ENCODE data around the gene TEAD1. TPM values are rescaled to one million over a fixed set of nuclear protein-coding genes. Genes with fewer than 3 reads are reported as not detected.

The TEAD1 gene
- total RNA-seq, 1 experiment from 2014 or later, result 83.2 TPM

DNA sequence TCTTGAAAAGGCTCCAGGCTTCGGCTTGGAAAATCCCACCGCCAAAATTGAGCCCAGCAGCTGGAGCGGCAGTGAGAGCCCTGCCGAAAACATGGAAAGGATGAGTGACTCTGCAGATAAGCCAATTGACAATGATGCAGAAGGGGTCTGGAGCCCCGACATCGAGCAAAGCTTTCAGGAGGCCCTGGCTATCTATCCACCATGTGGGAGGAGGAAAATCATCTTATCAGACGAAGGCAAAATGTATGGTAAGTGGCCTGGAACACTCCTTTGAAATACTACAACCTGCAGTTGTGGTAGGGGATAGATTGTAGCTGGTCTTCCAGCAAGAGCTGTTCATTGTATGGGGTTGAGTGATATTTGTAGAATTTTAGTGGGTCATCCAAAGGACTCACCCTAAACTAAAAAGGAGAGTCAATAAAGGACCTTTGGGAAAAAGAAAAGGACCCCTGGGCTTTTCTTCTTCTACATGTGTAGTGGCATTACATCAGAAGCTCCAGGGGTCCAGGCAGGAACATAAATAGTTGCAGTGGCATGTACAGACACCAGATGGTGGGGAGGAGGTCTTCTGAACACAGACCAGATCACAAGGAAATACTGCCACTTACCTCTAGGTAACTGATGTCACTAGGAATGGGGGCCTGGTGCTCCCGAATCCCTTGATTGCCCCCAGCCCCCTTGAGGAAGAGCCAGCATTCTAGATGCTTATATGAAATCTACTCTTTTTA lies 90.1 kb downstream of the TEAD1 start:
- DNase-seq (ENCODE audit: low read depth), result no peak

DNA sequence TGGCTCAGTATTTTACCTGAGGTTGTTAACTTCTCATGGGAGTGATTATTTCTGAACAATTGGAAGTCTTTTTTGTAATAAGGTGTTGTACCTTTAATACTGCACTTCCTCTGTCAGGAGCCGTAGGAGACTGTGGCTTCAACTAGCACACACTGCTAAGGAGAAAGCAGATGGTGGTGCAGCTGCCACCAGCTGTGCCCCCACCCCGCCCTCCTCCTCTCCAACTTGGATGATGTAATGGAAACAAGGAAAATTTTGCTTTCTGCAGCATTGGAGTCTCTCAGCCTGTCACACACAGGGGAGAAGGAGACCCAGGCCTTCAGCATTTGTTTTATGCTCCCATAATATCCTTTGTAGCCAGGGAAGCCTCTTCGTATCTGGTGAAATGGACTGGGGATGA lies 91.2 kb downstream of the TEAD1 start:
- DNase-seq (ENCODE audit: low read depth), result no peak

DNA sequence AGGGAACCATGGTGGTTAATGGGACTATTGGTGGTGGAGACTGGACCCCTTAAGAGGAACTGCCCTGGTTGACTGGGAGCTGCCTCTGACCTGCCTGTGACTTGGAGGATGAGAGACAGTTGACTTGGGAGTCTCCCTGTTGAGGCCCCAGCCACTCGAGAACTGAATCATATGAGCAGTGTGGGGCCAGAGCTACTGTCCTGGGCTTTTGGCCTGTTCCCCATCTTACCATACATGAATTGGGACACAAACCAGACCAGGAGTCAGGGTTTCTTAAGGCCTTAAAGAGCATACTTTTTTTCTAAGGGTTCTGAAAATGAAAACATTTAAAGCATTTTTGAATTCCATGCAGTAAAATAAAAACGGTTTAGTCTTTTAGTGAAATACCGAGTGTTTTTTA lies 92.8 kb downstream of the TEAD1 start:
- no peak for DNase-seq (ENCODE audit: low read depth)

DNA sequence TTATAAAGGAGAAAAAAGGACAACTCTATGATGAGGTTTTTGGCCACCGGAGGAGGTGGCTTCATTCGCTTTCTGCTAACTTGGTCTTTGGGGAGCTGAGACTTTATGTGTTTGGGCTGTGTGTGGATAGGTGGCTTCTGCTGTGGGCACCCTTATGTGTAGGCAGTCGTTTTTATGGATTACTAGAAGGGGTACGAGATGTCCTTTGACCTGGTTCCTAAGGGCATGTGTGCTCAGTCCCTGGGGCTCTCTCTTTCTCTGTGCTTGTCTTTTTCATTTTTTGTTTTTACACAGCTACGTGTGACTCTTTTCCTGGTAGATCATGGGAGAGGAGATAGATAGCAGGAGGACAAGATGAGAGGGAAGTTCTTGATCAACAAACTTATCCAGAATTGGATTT lies 93.4 kb downstream of the TEAD1 start:
- no peak for DNase-seq (ENCODE audit: low read depth)

DNA sequence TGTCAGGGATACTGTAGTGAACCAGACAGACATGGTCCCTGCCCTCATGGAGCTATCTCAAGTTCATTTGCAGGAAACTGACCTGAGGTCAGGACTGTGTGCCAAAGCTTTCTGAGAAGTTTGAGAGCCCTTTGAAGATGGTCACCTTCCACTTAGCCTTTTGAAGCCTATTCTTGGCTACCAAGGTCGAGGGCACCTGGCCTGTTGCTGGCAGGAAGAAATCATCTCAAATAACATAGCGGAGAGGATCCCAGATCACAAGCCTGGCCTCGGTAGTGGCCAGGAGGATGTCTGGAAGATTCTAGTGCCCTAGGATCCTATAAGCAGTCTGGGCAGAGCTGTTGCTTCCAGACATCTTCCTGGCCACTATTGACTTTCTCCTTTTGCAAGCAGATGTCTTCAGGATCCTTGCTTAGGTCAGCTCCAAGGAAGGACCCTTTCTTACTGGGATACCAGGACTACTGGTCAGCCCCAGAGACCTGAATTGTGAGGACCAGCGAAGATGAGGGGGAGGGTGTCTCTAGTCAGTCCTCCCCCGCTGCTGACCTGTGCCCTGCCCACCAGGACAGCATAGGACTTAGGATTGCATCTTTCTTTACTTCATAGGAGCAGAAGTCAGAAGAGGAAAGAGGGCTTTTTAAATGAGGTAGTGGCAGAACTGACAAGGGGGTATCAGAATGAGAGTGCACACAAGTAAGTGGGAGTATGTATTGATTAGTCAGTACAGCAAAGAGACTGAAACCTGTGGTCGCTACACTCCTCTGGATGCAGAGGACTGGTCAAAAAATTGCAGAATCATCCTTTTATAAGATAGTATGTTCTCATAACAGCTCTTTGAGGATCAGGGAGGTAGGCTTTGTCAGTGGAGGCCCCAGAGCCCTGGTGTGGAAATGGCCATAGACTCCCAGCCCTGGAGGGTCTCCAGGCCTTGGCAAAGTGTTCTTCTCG lies 94.8 kb downstream of the TEAD1 start:
- DNase-seq (ENCODE audit: low read depth), result no peak

DNA sequence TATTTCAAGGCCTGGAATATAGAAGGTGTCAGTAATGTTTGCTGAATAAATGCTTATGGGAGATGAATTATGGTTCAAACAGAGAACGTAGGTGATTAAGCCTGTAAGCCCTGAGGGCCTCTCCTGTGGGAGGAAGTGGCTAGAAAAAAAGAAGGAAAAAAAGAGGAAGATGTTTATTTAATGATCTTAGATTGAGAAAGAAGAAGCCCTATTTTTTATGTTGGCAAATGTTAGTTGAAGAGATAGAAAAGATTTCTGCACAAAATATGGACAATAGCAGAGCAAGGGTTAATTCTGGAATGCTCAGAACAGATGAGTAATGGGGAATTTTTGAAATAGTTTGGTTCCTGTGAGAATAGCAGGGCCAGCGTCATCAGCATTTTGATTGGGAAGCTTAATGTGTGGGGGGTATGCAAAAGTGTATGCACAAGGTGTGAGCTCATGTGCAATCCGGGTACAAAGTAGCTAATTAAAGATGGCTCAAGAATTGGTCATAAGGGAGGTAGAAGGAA lies 95.7 kb downstream of the TEAD1 start:
- DNase-seq (ENCODE audit: low read depth), result peak; percentile 91

DNA sequence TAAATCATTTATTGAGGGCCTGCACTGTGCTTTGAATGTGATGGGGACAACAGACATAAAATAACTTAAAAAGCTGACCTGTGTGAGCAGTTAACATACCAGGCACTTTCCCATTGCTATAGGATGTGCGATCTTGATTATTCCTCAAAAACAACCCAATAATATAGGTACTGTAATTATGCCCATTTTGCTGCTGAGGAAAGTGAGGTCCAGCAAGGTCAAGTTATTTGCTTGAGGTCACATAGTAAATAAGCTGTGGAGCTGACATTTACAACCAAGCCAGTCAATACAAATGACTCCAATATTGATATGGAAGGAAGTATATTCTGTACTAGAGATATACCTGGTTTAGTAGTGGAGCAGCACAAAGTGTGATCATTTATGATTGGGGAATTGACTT lies 96.2 kb downstream of the TEAD1 start:
- no peak for DNase-seq (ENCODE audit: low read depth)

DNA sequence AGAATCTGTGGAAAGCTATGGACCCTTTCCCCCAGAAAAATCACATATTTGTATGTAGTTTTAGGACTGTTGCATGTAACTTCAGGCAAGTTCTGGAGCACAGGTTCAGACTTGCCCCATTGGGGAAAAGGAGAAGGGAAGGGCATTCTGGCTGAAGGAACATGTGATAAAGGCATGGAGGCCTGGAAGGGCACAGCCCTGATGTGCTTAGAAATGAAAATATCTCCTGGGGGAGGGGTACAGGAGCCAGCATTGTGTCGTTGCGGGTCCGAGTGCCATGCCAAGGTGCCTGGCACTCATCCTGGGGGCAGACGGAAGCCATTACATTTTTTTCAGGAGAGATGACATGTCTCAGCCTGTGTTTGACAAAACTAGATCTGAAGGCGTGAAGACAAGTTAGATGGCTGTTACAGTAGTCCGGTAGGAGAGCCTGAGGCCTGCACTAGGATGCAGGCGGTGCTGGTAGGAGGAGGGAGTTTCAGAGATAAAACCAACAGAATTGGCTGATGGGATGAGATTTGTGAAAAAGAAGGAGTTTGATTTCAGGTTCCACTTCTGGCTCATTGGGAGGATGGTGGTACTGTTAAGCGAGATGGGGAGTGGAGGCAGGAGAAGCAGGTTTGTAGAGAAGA lies 96.9 kb downstream of the TEAD1 start:
- no peak for DNase-seq (ENCODE audit: low read depth)

DNA sequence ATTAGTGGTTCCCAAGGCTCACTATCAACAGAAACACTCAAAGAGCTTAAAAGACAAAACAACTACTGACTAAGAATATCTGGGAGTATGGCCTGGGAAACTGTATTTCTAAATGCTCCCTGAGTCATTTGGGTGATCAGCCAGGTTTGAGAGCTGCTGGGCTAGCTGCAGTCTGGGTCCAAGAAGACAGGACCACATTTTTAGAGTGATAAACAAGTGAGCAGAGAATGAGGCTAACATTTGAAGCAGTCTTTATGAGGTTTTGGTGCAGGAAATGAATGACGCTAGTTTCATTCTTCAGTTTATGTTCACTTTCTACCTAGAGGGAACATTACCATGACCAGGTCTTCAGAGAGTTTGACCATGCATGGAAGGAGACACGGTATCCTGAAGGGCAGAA lies 97.7 kb downstream of the TEAD1 start:
- DNase-seq (ENCODE audit: low read depth), result peak; percentile 69

DNA sequence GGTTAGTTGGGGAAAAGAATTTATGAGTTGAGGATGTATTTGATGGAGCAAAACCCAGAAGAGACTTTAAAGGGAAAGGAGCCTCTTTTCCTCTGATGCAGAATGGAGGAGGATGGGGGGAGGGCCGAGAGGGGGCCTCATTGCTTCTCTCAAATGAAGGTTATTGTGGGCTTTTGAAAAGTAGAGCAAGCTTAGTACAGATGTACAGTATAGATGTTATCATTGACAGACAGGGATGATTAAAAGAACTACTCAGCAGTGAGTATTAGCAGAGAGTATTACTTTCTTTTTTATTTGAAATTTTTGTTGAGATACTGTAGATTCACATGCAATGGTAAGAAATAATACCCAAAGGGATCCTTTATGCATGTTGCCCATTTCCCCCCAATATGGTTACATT lies 98.1 kb downstream of the TEAD1 start:
- DNase-seq (ENCODE audit: low read depth), result no peak

DNA sequence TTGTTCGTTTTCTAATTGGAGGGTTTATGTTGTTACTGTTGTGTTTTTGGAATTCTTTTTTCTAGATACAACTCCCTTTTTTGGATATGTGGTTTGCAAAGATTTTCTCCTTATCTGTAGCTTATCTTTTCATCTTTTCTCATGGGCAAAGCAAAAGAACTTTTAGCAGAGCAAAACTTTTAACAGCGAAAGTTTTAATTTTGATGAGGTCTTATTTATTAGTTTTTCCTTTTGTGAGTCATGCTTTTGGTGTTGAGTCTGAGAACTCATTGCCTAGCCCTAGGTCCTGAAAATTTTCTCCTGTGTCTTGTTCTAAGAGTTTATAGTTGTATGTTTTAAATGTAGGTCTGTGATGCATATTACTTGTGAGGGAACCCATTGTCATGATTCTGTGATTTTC lies 99.4 kb downstream of the TEAD1 start:
- peak; percentile 61 for DNase-seq (ENCODE audit: low read depth)

DNA sequence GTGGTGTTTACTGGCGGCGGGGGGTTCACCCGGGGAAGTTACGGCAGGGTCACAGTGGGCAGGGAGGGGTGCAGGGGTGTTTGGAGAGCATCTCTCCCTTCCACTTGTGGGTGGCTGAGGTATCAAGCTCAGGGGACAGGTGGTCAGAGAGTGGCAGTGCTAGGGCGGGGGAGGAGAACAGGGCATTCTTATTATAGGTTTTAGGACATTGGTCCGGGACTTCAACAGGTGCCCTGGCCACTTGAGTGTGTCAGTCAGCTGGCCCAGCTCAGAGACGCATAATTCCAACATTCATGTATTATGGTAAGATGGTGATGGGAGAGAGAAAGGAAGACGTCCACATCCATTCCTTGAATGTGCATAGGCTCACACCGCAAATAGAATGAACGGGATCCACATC lies 101.7 kb downstream of the TEAD1 start:
- DNase-seq (ENCODE audit: low read depth), result no peak

DNA sequence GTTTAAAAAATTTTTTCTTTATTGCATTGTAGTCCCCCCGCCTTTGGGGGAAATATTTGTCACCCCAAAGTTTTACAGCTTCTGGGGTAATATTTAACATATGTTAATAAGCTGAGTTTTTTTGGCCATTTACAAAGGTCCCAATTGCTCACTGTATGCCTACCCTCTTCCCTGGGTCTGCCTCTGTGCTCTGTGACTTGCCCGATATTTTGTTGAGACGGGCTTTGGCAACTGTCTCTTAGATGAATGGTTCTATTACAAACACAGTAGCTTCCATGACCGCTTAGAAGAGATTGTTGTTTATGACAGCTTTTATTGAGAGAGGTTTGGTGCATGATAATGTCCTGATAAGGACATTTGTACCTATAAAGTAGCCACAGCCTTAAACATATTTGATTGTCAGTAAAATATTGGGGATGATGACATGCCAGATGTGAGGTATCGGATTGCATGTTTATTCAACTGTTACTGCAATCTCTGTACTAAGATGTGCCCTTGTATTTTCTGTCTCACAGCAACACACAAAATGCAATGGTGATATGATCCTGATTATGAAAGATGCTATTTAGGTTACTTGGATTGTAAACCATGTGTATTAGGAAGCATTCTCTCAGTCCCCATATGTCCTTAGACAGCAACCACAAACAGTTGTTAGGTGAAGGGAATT lies 103.1 kb downstream of the TEAD1 start:
- peak; percentile 65 for DNase-seq (ENCODE audit: low read depth)

DNA sequence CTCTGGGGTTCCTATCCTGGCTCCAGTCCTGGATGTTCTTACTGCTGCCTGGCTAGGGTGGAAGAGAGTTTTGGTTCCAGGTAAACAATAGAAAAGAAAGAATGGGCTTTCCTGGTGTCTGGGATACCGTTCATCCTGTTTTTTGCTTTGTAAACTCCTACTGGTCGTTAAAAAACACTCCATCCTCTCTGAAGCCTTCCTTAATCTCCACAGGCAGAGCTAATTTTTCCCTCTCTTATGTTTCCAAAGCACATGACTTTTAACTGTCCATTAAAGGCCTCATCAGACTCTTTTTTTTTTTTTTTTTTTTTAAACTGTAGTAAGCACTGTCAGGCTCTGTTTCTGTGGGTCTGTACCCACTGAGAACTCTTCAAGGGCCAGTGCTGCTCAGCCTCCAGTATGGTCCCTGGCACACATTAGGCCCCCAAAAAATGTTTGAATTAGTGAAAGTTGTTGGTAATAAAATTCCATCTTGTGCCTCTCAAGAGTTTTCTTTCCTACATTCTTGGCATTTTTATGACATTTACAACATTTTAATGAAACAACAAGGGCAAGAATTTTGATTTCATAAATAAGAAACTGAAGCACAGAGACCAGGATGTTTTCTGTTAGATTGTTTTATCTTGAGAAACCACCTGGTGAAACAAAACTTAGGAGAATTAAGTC lies 104.2 kb downstream of the TEAD1 start:
- peak; percentile 47 for DNase-seq (ENCODE audit: low read depth)

DNA sequence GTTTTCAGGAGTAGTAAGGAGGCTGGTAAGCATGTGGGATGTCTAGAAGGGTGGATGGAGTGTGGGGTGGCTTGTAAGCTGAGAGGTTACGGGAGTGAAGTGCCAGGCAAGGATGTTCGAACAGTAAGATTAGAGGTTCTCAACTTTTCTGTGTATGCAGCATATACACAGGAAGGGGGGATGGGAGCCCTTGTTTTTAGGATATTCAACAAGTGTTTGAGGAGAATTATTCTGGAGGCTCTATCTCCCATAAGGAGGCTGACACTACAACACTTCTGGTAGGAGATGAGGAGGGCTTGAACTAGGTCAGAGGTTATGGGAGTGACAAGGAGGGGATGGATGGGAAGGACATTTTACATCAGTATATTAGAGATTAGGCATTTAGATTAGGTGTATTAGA lies 109.5 kb downstream of the TEAD1 start:
- no peak for DNase-seq (ENCODE audit: low read depth)

DNA sequence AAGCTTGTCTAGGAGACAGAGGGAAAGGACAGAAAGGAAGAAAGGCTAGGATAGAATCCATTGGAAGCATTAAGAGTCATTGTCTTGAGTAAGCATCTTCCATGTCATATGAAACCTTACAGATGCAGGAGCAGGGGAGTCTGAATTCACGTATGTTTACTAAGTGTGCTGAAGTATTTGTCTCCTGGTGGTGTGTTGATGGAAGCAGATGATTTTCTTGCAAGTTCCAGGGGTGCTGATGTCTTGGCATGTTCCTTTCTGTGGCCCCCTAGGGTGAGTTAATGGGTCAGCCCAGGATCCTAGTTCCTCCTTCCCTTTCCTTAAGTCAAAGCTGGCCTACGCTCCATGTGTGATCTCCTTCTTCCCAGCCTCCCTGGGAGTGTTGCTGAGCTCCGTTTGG lies 110.2 kb downstream of the TEAD1 start:
- DNase-seq (ENCODE audit: low read depth), result no peak

DNA sequence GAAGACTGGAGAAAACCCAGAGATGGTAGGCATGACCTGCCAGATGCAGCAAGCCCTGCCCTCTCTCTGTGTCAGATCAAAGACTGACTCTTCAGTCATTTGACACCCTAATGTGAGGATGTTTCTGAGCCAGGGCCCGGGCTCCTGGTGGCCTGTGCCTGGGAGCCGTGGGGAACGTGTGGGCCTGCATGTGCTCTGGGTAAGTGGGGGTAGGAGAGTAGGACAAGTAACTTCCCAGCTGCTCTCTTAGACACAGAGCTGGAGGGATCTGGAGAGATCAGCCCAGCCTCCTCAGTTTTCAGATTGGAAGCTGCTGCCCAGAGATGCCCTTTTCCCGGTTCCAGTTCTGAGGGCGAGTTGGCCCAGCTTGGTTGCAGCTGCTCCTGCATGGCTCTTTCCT lies 110.8 kb downstream of the TEAD1 start:
- DNase-seq (ENCODE audit: low read depth), result no peak

DNA sequence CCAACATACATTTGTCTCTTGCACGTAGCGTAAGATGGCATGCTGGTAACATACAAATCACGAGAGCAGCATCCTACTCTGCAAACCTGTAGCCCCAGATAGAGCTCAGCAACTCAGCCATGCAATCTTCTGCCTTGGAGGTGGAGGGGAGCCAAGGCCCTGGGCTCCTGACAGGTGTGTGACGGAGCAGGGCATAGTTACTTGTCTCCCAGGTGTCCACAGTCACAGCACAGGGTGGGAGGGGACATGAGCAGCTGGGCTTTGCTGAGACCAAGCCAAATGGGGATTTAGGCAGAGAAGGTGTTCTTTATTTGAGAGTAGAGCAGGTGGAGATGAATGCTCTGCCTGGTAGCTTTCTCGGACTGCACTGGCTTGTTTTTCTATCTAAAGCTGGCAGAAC lies 111.7 kb downstream of the TEAD1 start:
- no peak for DNase-seq (ENCODE audit: low read depth)

DNA sequence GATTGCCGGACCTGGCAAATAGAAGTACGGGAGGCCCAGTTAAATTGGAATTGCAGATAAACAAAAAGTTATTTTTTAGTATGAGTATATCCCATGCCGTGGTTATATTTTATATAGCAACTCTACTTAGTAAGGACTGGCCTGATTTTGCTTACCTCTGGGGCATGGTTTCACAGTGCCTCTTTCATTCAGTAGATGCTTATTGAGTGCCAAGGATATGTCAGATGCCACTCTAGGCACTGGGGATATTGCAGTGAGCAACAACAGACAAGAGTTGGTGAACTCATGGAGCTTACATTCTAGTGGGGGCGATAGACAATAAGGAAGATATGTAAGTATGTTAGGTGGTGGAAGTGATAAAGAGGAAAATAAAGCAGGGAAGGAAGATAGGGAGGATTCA lies 112.2 kb downstream of the TEAD1 start:
- DNase-seq (ENCODE audit: low read depth), result no peak

DNA sequence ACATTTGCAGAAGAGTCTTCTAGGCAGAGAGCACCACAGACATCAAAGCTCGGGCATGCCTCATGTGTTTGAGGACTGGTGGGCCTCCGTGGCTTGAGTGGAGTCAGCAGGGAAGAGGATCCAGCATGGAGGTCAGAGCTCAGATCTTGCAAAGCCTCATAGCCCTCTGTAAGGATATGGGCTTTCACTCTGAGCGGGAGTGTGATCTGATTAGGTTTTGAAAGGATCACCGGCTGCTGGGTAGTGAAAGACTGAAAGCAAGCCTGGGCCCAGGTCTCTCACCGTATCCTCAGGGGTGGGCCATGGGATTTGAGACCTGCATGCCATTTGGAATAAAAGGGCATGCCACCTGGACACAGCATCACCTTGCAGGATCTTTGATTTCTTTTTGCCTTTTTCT lies 112.7 kb downstream of the TEAD1 start:
- no peak for DNase-seq (ENCODE audit: low read depth)

DNA sequence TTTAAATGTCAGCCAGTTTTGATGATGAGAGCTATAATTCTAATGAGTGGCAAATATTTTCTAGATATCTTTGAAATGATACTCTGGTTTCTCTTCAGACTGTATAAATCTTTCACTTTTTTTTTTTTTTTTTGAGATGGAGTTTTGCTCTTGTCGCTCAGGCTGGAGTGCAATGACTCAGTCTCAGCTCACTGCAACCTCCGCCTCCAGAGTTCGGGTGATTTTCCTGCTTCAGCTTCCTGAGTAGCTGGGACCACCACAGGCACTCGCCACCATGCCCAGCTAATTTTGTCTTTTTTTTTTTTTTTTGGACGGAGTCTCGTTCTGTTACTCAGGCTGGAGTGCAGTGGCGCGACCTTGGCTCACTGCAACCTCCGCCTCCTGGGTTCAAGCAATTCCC lies 113.6 kb downstream of the TEAD1 start:
- DNase-seq (ENCODE audit: low read depth), result peak; percentile 87
